ENCODE results near the gene FGF12.

Gene FGF12

DNA sequence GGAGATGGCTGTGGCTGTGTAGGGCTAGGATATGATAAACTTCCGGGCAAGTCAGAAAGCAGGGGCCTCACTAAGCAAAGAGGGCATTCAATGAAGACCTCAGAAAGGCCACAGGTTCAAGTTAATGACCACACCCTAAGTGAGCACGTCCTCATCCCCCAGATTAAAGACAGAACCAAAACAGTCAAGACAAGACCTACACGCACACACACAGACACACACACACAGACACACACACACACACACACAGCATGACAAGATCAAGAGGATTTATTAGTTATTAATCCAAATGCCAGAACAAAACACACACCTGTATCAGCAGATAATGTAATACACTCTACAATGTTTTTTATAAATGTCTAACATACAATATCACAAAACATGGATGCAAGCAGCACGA is 546.2 kb downstream of the FGF12 start:
- peaks cover 11% of the 10 kb centered on the region for H3K4me1 ChIP-seq (ENCODE audit: insufficient read depth, low read length)
- WGBS = 96% methylated on average over 4 of the region's 4 CpGs

DNA sequence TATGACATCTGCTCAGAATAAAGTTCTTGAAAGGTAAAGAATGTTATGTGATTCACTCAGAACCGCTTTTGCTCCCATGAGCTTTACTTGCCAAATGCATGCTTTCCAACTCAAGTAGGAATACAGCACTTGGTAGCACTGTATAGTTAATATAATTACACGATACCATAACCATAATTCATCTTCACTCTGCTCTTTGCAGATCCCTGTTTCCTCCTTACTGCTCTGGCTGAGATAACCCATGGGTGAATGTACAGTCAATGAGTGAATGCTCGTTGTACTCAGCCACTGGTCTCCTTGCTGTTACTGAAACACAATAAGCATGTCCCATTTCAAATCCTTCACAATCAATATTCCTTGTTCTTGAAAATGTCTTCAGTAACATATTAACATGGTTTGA is 550.0 kb downstream of the FGF12 start:
- Histone ChIP-seq H3K9me3 (ENCODE audit: insufficient read depth, low read depth, low read length) (no peaks in the 10 kb centered on the region), H3K4me1 (ENCODE audit: insufficient read depth, low read length) (peaks cover 4% of the 10 kb centered on the region; the same call in 1 of the 2 replicates), H3K9ac (ENCODE audit: low read depth, low read length) (no peak overlapping the region), H3K36me3 (ENCODE audit: insufficient read depth, low read length) (no peaks in the 10 kb centered on the region), H3K27me3 (ENCODE audit: insufficient read depth, low read length) (no peaks in the 10 kb centered on the region), H3K4me3 (ENCODE audit: low read length) (no peak overlapping the region), H3K27ac (ENCODE audit: low read depth, low read length) (no peak overlapping the region)
- WGBS = 96% methylated on average over 3 of the region's 3 CpGs

More for the DNA sequence above, 546.2 kb downstream of the FGF12 start:
- no peak overlapping the region for H3K4me3 ChIP-seq (ENCODE audit: low read length)
- no peak overlapping the region for H3K9ac ChIP-seq (ENCODE audit: low read depth, low read length)
- no peaks in the 10 kb centered on the region for H3K27me3 ChIP-seq (ENCODE audit: insufficient read depth, low read length)
- H3K36me3 ChIP-seq (ENCODE audit: insufficient read depth, low read length) = no peaks in the 10 kb centered on the region
- H3K27ac ChIP-seq (ENCODE audit: low read depth, low read length) = no peak overlapping the region
- no peaks in the 10 kb centered on the region for H3K9me3 ChIP-seq (ENCODE audit: insufficient read depth, low read depth, low read length)

DNA sequence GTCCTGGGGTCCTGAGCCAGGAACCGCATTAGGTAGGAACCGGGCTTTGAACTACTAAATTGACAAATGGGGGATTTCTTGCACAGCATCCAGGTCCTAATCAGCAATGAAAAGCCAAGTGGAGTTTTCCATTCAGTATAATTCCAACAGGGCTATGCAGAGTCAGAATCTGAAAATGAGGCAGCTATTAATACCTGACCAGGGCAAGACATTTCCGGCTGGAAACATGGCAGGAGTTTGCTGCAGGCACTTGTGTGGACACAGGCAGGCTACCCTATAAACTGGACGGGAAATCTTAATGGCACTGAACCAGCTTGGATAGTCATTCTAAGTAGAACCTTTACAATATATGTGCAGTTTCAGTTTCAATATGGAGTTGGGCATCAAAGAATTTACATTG is 553.1 kb downstream of the FGF12 start:
- Histone ChIP-seq H3K27ac (ENCODE audit: low read depth, low read length) (no peak overlapping the region), H3K4me1 (ENCODE audit: insufficient read depth, low read length) (peaks cover 24% of the 10 kb centered on the region), H3K4me3 (ENCODE audit: low read length) (no peak overlapping the region), H3K27me3 (ENCODE audit: insufficient read depth, low read length) (no peaks in the 10 kb centered on the region), H3K36me3 (ENCODE audit: insufficient read depth, low read length) (no peaks in the 10 kb centered on the region), H3K9me3 (ENCODE audit: insufficient read depth, low read depth, low read length) (no peaks in the 10 kb centered on the region), H3K9ac (ENCODE audit: low read depth, low read length) (no peak overlapping the region)
- WGBS = 94% methylated on average over 4 of the region's 4 CpGs

- Histone ChIP-seq H3K9ac (ENCODE audit: low read depth, low read length) (no peak overlapping the region), H3K36me3 (ENCODE audit: insufficient read depth, low read length) (no peaks in the 10 kb centered on the region), H3K4me3 (ENCODE audit: low read length) (no peak overlapping the region), H3K27me3 (ENCODE audit: insufficient read depth, low read length) (no peaks in the 10 kb centered on the region), H3K9me3 (ENCODE audit: insufficient read depth, low read depth, low read length) (no peaks in the 10 kb centered on the region), H3K4me1 (ENCODE audit: insufficient read depth, low read length) (peaks cover 30% of the 10 kb centered on the region), H3K27ac (ENCODE audit: low read depth, low read length) (no peak overlapping the region)
- 100% methylated on average over 1 of the region's 1 CpG for whole genome bisulfite sequencing
Observed at GRCh38 chr3:192171213-192171612, 556.1 kb downstream of the FGF12 start.

DNA sequence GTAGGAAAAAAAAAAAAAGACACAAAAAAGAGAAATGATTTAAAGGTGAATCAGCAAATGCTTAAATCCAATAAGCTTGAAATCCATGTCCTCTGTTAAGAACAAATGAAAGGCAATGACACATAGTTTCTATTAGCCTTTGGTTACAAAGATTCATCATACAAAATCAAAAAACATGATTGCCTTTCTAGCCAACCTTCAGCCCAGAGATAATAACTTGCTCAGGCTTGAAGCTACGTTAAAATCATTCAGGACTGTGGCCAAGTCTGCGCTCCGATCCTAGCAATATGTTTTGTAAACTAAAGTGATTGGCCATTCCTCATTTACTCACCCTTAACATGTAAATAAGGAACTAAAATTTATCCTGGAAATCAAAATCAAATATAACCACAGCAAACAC is 556.7 kb downstream of the FGF12 start:
- Histone ChIP-seq H3K9me3 (ENCODE audit: insufficient read depth, low read depth, low read length) (no peaks in the 10 kb centered on the region), H3K36me3 (ENCODE audit: insufficient read depth, low read length) (no peaks in the 10 kb centered on the region), H3K27ac (ENCODE audit: low read depth, low read length) (0 out of 2 replicates have a peak overlapping the region, but pooled peaks have one; percentile 7), H3K4me3 (ENCODE audit: low read length) (no peak overlapping the region), H3K27me3 (ENCODE audit: insufficient read depth, low read length) (no peaks in the 10 kb centered on the region), H3K9ac (ENCODE audit: low read depth, low read length) (no peak overlapping the region), H3K4me1 (ENCODE audit: insufficient read depth, low read length) (peaks cover 30% of the 10 kb centered on the region)
- WGBS = 89% methylated on average over 3 of the region's 3 CpGs

DNA sequence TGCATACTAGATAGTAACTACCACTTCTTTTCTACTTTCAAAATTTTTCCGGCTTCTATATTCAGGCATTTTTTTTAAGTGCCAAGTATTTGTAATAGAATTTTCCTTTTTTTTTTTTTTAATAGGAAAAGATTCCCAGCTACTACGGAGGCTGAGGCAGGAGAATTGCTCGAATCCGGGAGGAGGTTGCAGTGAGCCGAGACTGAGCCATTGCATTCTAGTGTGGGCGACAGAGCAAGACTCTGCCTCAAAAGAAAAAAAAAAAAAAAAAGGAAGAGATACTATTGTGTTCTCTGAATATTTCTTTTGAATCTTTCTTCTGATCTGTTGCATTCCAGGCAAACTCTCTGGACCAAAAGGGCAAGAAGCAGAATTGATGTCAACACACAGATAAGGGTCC is 557.3 kb downstream of the FGF12 start:
- H3K36me3 ChIP-seq (ENCODE audit: insufficient read depth, low read length) = no peaks in the 10 kb centered on the region
- WGBS = 87% methylated on average over 5 of the region's 6 CpGs
- H3K9ac ChIP-seq (ENCODE audit: low read depth, low read length) = no peak overlapping the region
- no peaks in the 10 kb centered on the region for H3K27me3 ChIP-seq (ENCODE audit: insufficient read depth, low read length)
- H3K4me1 ChIP-seq (ENCODE audit: insufficient read depth, low read length) = peaks cover 30% of the 10 kb centered on the region
- H3K4me3 ChIP-seq (ENCODE audit: low read length) = no peak overlapping the region
- no peak overlapping the region for H3K27ac ChIP-seq (ENCODE audit: low read depth, low read length)
- no peaks in the 10 kb centered on the region for H3K9me3 ChIP-seq (ENCODE audit: insufficient read depth, low read depth, low read length)

GRCh38 chr3:192169332-192169915 is 557.9 kb downstream of the FGF12 start:
- Histone ChIP-seq H3K9me3 (ENCODE audit: insufficient read depth, low read depth, low read length) (no peaks in the 10 kb centered on the region), H3K36me3 (ENCODE audit: insufficient read depth, low read length) (no peaks in the 10 kb centered on the region), H3K27me3 (ENCODE audit: insufficient read depth, low read length) (no peaks in the 10 kb centered on the region), H3K4me1 (ENCODE audit: insufficient read depth, low read length) (peaks cover 30% of the 10 kb centered on the region), H3K27ac (ENCODE audit: low read depth, low read length) (no peak overlapping the region), H3K4me3 (ENCODE audit: low read length) (no peak overlapping the region), H3K9ac (ENCODE audit: low read depth, low read length) (no peak overlapping the region)
- WGBS = 97% methylated on average over 4 of the region's 4 CpGs

- H3K4me3 ChIP-seq (ENCODE audit: low read length) = no peak overlapping the region
- no peaks in the 10 kb centered on the region for H3K9me3 ChIP-seq (ENCODE audit: insufficient read depth, low read depth, low read length)
- peaks cover 37% of the 10 kb centered on the region for H3K4me1 ChIP-seq (ENCODE audit: insufficient read depth, low read length)
- no peak overlapping the region for H3K27ac ChIP-seq (ENCODE audit: low read depth, low read length)
- H3K27me3 ChIP-seq (ENCODE audit: insufficient read depth, low read length) = no peaks in the 10 kb centered on the region
- H3K36me3 ChIP-seq (ENCODE audit: insufficient read depth, low read length) = no peaks in the 10 kb centered on the region
- no peak overlapping the region for H3K9ac ChIP-seq (ENCODE audit: low read depth, low read length)
Observed at GRCh38 chr3:192168202-192168601, 559.1 kb downstream of the FGF12 start.

DNA sequence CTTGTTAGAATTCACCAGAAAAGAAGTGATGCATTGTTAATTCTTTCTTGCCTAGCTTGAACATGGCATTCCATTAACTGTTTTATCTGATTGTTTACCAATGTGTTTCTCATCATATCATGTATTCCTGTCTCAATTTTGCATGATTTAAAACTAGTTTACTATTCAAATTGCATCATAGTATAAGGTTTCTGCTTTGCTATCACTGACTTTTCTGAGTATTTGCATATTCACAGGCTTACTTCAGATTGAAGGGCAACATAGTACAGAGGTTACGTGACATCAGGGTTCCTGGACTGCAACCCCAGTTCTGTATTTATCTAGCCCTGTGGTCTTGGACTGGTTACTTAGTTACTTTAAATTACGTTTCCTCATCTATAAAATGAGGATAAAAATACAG is 561.8 kb downstream of the FGF12 start:
- no peak overlapping the region for H3K4me3 ChIP-seq (ENCODE audit: low read length)
- H3K9ac ChIP-seq (ENCODE audit: low read depth, low read length) = no peak overlapping the region
- no peaks in the 10 kb centered on the region for H3K9me3 ChIP-seq (ENCODE audit: insufficient read depth, low read depth, low read length)
- H3K27me3 ChIP-seq (ENCODE audit: insufficient read depth, low read length) = no peaks in the 10 kb centered on the region
- H3K36me3 ChIP-seq (ENCODE audit: insufficient read depth, low read length) = no peaks in the 10 kb centered on the region
- peaks cover 38% of the 10 kb centered on the region for H3K4me1 ChIP-seq (ENCODE audit: insufficient read depth, low read length)
- H3K27ac ChIP-seq (ENCODE audit: low read depth, low read length) = no peak overlapping the region
- WGBS = 100% methylated on average over 1 of the region's 2 CpGs

DNA sequence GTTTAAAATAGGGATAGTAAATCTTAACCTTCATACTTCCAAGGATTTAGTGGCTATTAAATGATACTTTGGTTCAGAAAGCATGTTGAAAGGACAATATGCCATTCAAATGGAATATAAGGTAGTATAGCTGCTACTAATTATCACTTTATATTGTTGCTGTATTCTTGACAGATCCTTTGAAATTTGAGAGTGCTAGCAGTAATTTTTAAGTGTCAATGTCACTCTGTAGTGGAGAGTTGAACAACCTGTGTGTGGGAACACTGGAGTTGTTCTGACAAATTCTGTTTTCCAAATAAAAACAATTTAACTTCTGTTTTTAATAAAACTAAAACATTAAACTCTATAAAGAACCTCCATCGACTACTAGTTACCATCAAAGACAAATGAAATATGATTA is 565.7 kb downstream of the FGF12 start:
- no peaks in the 10 kb centered on the region for H3K9me3 ChIP-seq (ENCODE audit: insufficient read depth, low read depth, low read length)
- H3K36me3 ChIP-seq (ENCODE audit: insufficient read depth, low read length) = no peaks in the 10 kb centered on the region
- no peaks in the 10 kb centered on the region for H3K27me3 ChIP-seq (ENCODE audit: insufficient read depth, low read length)
- WGBS = no CpG with 5 or more reads among the region's 1 CpG
- no peak overlapping the region for H3K4me3 ChIP-seq (ENCODE audit: low read length)
- no peak overlapping the region for H3K9ac ChIP-seq (ENCODE audit: low read depth, low read length)
- H3K4me1 ChIP-seq (ENCODE audit: insufficient read depth, low read length) = peaks cover 17% of the 10 kb centered on the region
- no peak overlapping the region for H3K27ac ChIP-seq (ENCODE audit: low read depth, low read length)

DNA sequence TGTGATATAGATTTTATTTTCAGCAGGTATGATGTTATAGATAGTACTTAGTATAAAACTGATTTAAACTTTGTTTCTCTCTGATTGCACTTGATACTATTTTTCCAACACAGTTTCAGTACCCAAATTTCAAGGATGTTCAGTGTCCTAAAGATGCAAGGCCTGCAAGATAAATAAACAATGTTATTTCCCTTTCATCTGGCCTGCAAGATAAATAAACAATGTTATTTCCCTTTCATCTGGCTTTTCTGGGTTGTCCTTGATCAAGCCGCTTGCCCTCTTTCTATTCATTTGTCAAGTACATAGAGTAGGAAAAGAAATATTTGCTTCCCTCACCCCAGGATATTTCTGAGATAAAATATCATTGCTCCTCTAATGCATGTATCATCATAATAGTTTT is 571.0 kb downstream of the FGF12 start:
- no peaks in the 10 kb centered on the region for H3K27me3 ChIP-seq (ENCODE audit: insufficient read depth, low read length)
- WGBS = 100% methylated on average over 1 of the region's 1 CpG
- no peak overlapping the region for H3K27ac ChIP-seq (ENCODE audit: low read depth, low read length)
- H3K9ac ChIP-seq (ENCODE audit: low read depth, low read length) = no peak overlapping the region
- H3K36me3 ChIP-seq (ENCODE audit: insufficient read depth, low read length) = no peaks in the 10 kb centered on the region
- H3K9me3 ChIP-seq (ENCODE audit: insufficient read depth, low read depth, low read length) = no peaks in the 10 kb centered on the region
- no peak overlapping the region for H3K4me3 ChIP-seq (ENCODE audit: low read length)
- peaks cover 10% of the 10 kb centered on the region for H3K4me1 ChIP-seq (ENCODE audit: insufficient read depth, low read length)

GRCh38 chr3:192155194-192155593 is 572.1 kb downstream of the FGF12 start:
- Histone ChIP-seq H3K27me3 (ENCODE audit: insufficient read depth, low read length) (no peaks in the 10 kb centered on the region), H3K4me3 (ENCODE audit: low read length) (peak overlapping the region; percentile 67), H3K4me1 (ENCODE audit: insufficient read depth, low read length) (peaks cover 10% of the 10 kb centered on the region), H3K36me3 (ENCODE audit: insufficient read depth, low read length) (no peaks in the 10 kb centered on the region), H3K27ac (ENCODE audit: low read depth, low read length) (no peak overlapping the region), H3K9ac (ENCODE audit: low read depth, low read length) (peak overlapping the region; percentile 73), H3K9me3 (ENCODE audit: insufficient read depth, low read depth, low read length) (no peaks in the 10 kb centered on the region)
- WGBS = 9% methylated on average over 8 of the region's 9 CpGs
